KMS-11 (cell line): ENCODE results near the gene SYT9.

Experiments used
- H2AFZ ChIP-seq: fragments of 200-600 bp; sonication (generic); 2 replicates; pipeline ENCODE4 v1.6.1; 2016; ENCODE audit warnings: antibody characterized with exemption, mixed run types, low read depth
- H3K27ac ChIP-seq: fragments of 200-600 bp; sonication (generic); 2 replicates; pipeline ENCODE4 v1.6.1; 2016; ENCODE audit warnings: mild to moderate bottlenecking, mixed run types
- H3K27me3 ChIP-seq: fragments of 200-600 bp; sonication (generic); 2 replicates; pipeline ENCODE4 v1.6.1; 2017; ENCODE audit warnings: mild to moderate bottlenecking, low read depth, mixed run types, moderate library complexity; ENCODE audit not compliant: insufficient read depth
- H3K36me3 ChIP-seq: fragments of 200-600 bp; sonication (generic); 2 replicates; pipeline ENCODE4 v1.6.1; 2017; ENCODE audit warnings: mild to moderate bottlenecking, mixed run types; ENCODE audit not compliant: insufficient read depth
- H3K4me1 ChIP-seq: fragments of 200-600 bp; sonication (generic); 2 replicates; pipeline ENCODE4 v1.6.1; 2016; ENCODE audit warnings: mild to moderate bottlenecking, low read depth, mixed run types; ENCODE audit not compliant: poor library complexity, severe bottlenecking
- H3K4me2 ChIP-seq: fragments of 200-600 bp; sonication (generic); 2 replicates; pipeline ENCODE4 v1.7.0; 2016; ENCODE audit warnings: mild to moderate bottlenecking, mixed run types
- H3K4me3 ChIP-seq: fragments of 200-600 bp; sonication (generic); IDR thresholded peaks from 2 replicates; pipeline ENCODE4 v1.6.1; 2017; ENCODE audit warnings: low read depth, low read length, mixed read lengths; ENCODE audit not compliant: insufficient read depth
- H3K79me2 ChIP-seq: fragments of 200-600 bp; sonication (generic); 2 replicates; pipeline ENCODE4 v1.6.1; 2016; ENCODE audit warnings: low read depth, mixed run types; ENCODE audit not compliant: insufficient read depth
- H3K9ac ChIP-seq: fragments of 200-600 bp; sonication (generic); 2 replicates; pipeline ENCODE4 v1.6.1; 2016; ENCODE audit warnings: mild to moderate bottlenecking, mixed run types
- H4K20me1 ChIP-seq: fragments of 200-600 bp; sonication (generic); 2 replicates; pipeline ENCODE4 v1.6.1; 2016; ENCODE audit warnings: mild to moderate bottlenecking, mixed run types; ENCODE audit not compliant: insufficient read depth
- CTCF ChIP-seq: fragments of 200-600 bp; sonication (generic); conservative IDR thresholded peaks from 2 replicates; pipeline ENCODE4 v1.6.1; 2017; ENCODE audit warnings: low read depth, mild to moderate bottlenecking, antibody characterized with exemption, low read length, moderate library complexity, mixed read lengths

The SYT9 gene

GRCh38 chr11:7270233-7270865 lies 18.6 kb downstream of the SYT9 start:
- Histone ChIP-seq H3K4me2 (no peak overlapping the region), H3K36me3 (no peaks in the 10 kb centered on the region), H3K27ac (no peak overlapping the region), H3K4me1 (no peaks in the 10 kb centered on the region), H3K4me3 (no peak overlapping the region), H3K79me2 (no peaks in the 10 kb centered on the region), H3K27me3 (no peaks in the 10 kb centered on the region), H4K20me1 (no peaks in the 10 kb centered on the region), H2AFZ (no peak overlapping the region), H3K9ac (no peak overlapping the region)
- TF ChIP-seq CTCF = no peak

DNA sequence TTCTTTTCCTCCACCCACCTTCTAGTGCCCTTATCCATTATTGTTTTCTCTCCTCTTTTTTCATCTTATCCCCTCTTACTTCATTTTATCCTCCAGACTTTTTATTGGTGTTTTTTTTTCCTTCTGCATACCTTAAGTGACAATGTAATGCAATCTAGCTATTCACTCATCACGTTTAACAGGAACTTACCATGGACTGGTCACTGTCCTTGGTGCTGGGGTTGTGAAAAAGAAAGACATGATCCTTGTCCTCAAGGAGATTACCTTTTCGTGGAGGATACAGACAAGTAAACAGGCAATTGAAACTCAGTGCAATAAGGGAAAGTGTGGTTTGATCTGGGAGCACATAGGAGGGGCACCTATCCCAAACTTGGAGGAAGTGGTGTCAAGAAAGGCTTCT lies 20.7 kb downstream of the SYT9 start:
- no peaks in the 10 kb centered on the region for H3K36me3 ChIP-seq

DNA sequence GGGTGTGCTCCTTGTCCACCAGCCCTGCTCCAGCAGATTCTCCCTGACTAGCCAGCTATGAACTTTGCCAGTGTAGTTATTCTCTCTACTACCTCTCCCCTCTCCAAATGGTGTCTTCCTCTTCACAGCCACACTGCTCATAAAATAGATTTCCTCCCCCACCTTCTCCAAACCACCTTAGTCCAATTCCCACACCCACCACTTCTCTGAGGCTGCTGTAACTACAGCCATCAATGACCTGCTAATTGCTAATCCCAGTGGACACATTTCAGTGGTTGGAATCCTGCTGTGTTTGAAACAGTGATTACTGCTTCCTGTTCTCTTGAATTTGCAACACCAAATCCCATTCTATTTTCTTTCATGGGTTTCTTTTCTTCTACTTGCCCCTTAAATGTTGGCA lies 23.4 kb downstream of the SYT9 start:
- Histone ChIP-seq H2AFZ (no peak overlapping the region), H4K20me1 (no peaks in the 10 kb centered on the region), H3K36me3 (no peaks in the 10 kb centered on the region), H3K4me1 (no peaks in the 10 kb centered on the region), H3K4me3 (no peak overlapping the region), H3K27ac (no peak overlapping the region), H3K9ac (no peak overlapping the region), H3K4me2 (no peak overlapping the region), H3K79me2 (no peaks in the 10 kb centered on the region), H3K27me3 (no peaks in the 10 kb centered on the region)
- no peak for TF ChIP-seq CTCF

More for the DNA sequence above, 20.7 kb downstream of the SYT9 start:
- Histone ChIP-seq H3K27me3 (no peaks in the 10 kb centered on the region), H3K4me3 (no peak overlapping the region), H3K4me2 (no peak overlapping the region), H3K27ac (no peak overlapping the region), H2AFZ (no peak overlapping the region), H3K9ac (no peak overlapping the region), H4K20me1 (no peaks in the 10 kb centered on the region), H3K79me2 (no peaks in the 10 kb centered on the region), H3K4me1 (no peaks in the 10 kb centered on the region)
- no peak for TF ChIP-seq CTCF

- Histone ChIP-seq H3K79me2 (no peaks in the 10 kb centered on the region), H3K4me1 (no peaks in the 10 kb centered on the region), H3K4me2 (no peak overlapping the region), H2AFZ (no peak overlapping the region), H3K27ac (no peak overlapping the region), H3K4me3 (no peak overlapping the region), H3K9ac (no peak overlapping the region), H4K20me1 (no peaks in the 10 kb centered on the region), H3K36me3 (no peaks in the 10 kb centered on the region), H3K27me3 (no peaks in the 10 kb centered on the region)
- peak; percentile 59 for TF ChIP-seq CTCF
Measured at GRCh38 chr11:7278314-7278917, 26.7 kb downstream of the SYT9 start.
